Activated CD4-positive, alpha-beta T cell treated with anti-CD3 and anti-CD28 coated beads for 4 hours (primary cell): Measurements from ENCODE around the gene PLEKHH1.

Source experiments
- DNase-seq, 2 donors: peaks; one replicate each; pipeline ENCODE4 v3.0.0-alpha.2; 2020

Gene PLEKHH1

GRCh38 chr14:67569011-67569650 is 36.0 kb downstream of the PLEKHH1 start:
- DNase-seq, result no peak

DNA sequence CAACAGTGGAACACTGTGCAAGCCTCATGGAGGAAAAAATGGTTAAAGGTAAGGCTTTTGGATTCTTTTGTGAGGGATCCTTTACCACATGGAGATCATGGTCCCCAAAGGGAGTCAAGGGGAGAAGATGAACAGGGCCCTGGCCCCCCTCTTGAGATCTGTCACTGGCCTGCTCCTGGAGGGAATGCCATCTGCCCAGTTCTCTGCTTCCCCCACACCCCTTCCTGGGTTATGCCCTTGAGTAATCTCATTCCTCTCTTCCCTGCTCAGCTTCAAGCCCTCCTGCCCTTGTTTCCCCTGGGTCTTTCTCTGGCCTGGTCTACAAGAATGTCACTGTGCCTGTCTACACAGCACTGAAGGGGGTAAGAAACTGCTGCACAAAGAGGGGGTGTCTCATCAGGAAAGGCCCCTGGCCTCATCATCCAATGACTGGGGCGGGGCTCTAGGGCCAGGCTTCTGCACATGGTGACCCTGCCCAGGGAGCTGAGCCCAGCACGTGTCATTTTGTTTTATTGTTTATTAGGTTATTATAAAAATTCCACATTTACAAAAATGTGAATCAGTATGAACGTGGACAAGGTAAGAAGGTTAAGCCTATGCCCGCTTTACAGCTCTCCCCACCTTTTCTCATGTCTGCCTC is 36.7 kb downstream of the PLEKHH1 start:
- DNase-seq, result no peak

DNA sequence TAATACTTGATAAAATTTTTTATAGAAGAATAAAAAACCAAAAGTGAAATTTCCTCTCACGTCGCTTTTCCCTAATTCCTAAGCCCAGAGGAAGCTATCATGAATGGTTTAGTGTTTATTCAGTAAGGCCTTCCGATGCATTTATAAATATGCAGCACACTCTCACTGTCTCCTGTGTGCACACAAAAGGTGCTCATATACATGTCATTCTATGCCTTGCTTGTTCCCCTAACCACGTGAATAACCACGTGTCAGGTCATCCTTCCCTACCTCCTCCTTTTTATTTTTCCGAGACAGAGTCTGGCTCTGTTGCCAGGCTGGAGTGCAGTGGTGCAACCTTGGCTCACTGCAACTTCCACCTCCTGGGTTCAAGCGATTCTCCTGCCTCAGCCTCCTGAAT is 37.4 kb downstream of the PLEKHH1 start:
- DNase-seq, result no peak

GRCh38 chr14:67571275-67571990 is 38.3 kb downstream of the PLEKHH1 start:
- peak; percentile 62 to 70 for DNase-seq

DNA sequence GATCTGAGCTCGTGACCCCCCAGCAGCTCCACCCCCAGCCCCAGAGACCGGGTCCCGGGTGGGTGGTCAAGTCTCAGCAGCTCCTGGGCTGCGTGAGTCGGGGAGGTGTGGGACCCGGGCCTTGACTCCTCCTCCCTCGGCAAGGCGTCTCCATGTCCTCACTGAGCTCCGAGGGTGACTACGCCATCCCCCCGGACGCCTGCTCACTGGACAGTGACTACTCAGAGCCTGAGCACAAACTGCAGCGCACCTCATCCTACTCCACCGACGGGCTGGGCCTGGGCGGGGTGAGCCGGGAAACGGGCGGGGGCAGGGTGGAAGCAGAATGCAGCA is 38.9 kb downstream of the PLEKHH1 start:
- DNase-seq, result no peak

DNA sequence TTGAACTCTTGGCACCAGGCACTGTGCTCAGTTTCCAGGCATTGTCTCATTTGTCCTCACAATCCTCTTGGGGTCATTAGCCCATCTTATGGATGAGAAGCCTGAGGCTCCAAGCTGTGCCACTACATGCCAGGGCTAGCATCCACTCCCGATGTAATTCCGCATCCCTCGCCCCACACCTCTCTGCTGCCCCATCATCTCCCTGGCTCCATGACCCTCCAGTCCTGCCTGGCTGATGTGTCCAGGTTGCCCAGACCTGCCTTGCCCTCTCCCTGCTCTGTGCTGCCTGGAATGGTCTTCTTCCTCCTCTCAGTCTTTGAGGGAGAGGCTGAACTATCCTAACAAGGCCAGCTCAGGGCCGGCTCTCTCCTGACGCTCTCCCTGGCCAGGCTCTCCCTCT is 39.5 kb downstream of the PLEKHH1 start:
- no peak for DNase-seq

DNA sequence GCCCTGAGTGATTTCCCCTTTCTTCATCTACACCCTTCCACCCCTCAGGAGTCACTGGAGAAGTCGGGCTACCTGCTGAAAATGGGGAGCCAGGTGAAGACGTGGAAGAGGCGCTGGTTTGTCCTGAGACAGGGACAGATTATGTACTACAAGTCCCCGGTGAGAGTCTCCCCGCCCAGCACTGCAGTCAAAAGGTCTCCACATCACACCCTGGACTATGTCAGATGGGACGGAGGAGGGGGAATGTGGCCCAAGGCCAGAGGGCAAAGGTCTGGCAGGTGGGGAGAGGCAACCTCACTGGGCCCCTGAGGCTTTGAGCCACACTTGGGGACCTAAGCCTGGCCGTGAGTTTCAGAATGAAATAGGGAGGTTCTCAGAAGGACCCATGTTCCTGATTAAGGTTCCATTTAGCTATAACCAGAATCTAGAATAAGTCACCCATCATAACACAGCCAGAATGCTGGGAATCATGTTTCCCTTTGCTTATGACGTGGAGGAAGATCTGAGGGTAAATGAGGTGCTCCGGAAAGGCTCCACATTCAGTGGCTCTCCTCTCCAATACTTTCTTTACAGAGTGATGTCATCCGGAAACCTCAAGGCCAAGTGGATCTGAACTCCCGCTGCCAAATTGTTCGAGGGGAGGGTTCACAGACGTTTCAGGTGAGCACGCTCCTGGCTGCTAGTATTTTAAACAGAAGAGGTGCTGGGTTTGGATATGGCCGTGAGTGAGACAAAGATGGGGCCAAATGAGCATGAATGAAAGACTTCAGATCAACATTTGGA is 40.3 kb downstream of the PLEKHH1 start:
- no peak for DNase-seq

GRCh38 chr14:67574156-67574555 is 41.1 kb downstream of the PLEKHH1 start:
- DNase-seq, result no peak

- DNase-seq, result no peak
These were observed 41.7 kb downstream of the PLEKHH1 start for GRCh38 chr14:67574806-67575205.

- DNase-seq, result no peak
These were observed 42.6 kb downstream of the PLEKHH1 start for GRCh38 chr14:67575684-67576083.

DNA sequence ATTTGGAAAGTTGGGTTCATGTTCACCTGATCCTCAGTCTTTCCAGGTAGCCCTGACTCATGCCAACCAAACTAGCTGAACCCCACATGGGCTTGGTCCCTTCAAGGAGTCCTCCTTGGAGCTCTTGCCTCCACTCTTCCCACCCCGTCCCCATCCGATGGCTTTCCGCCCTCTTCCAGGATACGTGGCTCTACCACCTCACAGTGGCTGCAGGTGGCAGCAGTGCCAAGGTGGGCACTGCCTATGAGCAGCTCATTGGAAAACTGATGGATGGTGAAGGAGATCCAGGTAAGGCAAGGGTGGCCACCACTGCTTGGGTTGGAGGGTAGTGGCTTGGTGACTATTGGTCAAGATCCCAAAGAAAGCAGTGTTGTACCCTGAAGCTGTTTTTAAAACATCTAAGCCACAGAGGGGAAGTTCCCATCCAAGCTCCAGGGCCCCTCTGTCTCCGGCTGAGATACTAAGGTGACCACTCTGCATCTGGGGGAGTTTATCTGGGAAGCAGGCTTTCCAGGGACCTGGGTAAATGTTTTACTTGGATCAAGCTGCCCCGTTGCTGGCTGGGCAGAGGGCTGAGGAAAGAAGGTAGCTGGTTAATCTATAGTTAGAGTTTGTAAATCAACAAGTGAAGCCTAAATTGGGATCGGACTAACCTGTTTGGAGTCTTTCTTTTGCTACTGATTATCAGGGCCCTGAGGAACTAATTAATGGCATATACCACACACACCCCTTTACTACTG is 43.3 kb downstream of the PLEKHH1 start:
- no peak for DNase-seq

GRCh38 chr14:67577181-67577808 is 44.2 kb downstream of the PLEKHH1 start:
- no peak for DNase-seq

DNA sequence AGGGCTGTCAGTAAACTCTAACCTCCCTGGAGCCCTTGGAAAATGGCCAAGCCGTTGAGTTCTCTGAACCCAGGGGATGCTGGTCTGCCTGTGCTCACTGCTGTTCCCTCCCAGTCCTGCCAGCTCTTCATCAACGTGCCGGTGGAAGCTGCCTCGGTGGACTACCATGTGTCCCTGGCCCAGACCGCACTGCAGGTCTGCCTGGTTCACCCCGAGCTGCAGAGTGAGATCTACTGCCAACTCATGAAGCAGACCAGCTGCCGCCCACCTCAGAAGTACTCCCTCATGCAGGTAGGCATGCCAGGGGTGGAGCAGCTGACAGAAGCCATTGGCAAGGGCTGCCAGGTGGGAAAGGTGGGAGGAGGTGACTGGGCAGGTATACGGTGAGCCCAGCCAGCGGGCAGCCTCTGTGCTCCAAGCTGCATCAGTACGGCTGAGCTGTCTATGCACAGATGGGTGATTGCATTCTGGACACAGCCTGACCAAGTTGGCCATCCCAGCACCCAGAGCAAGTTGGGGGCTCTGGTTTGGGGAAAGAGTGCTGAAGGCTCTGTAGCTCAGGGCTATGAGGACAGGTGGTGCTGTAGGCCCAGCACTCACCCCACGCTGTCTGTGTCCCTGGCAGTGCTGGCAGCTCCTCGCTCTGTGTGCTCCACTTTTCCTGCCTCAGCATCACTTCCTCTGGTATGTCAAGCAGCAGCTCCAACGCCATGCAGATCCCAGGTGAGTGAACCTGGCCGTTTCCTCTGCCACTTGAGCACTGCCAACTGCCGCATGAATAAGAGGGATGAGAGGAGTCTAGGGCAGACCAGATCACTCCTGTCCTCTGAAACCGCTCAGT is 45.0 kb downstream of the PLEKHH1 start:
- no peak for DNase-seq

- no peak for DNase-seq
These were observed 46.0 kb downstream of the PLEKHH1 start for GRCh38 chr14:67579040-67579439.

DNA sequence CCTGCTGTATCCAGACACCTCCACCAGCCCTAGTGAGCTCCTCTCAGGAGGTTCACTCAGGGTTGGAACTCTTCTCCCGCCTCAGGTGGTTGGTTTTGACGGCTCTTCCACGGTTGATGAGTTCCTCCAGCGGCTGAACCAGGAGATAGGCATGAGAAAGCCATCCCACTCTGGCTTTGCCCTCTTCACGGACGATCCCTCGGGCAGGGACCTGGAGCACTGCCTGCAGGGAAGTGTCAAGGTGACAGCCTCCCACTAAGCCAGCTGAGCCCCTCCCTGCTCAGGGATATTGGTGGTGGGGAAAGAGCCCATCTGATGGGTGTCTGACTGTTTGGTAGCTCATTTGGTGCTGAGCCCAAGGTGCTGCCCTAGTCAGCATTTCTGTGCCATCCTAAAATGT is 46.5 kb downstream of the PLEKHH1 start:
- no peak for DNase-seq

DNA sequence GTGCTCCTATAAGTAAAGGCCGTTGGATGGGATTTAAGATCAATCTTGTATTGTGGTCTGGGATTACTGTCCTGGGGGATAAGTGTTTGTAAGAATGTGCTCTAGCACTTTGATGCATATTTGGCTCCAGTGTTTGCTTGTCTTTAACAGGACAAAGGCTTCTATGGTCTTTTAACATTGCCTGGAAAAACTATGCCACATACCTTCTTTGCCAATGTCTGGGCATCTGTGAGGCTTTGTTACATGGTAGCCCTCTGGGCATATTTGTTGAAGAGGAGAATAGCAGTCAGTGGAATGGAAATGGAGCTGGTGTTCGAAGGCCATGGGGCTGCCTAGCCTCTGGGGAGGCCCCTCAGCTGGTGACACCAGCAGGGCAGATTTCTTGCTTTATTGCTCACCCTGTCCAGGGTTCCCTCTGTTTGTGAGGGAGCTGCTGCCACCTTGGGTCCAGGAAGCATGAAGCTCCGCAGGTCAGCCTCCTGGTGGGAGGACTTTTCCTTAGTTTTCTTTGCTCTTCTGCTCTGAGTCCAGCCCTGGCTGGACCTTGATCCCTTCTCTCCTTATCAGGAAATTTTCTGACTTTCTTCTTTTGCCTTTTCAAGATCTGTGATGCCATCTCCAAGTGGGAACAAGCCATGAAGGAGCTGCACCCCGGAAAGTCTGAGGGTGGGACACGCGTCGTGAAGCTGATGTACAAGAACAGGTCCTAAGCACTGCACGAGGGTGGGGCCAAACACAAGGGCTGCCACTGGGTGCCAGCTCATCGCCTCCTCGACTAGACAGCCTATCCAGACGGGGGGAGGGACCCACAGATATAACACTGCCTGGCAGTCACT is 47.5 kb downstream of the PLEKHH1 start:
- no peak for DNase-seq

- DNase-seq, result no peak
These were observed 48.6 kb downstream of the PLEKHH1 start for GRCh38 chr14:67581643-67582042.

- DNase-seq, result no peak
These were observed 49.0 kb downstream of the PLEKHH1 start for GRCh38 chr14:67582061-67582460.

- DNase-seq, result peak in 1 of 2 donors; percentile 22
These were observed 50.9 kb downstream of the PLEKHH1 start for GRCh38 chr14:67583711-67584644.
